ENCODE data around the gene ACP5.
A peak's percentile ranks its signal among the peaks of the same experiment; 100 is the strongest.
"Not testable (repeated sequence)": the region's sequence is repeated elsewhere in the genome, so short reads cannot be mapped to it uniquely, and the experiment has no call there.

Gene ACP5

DNA sequence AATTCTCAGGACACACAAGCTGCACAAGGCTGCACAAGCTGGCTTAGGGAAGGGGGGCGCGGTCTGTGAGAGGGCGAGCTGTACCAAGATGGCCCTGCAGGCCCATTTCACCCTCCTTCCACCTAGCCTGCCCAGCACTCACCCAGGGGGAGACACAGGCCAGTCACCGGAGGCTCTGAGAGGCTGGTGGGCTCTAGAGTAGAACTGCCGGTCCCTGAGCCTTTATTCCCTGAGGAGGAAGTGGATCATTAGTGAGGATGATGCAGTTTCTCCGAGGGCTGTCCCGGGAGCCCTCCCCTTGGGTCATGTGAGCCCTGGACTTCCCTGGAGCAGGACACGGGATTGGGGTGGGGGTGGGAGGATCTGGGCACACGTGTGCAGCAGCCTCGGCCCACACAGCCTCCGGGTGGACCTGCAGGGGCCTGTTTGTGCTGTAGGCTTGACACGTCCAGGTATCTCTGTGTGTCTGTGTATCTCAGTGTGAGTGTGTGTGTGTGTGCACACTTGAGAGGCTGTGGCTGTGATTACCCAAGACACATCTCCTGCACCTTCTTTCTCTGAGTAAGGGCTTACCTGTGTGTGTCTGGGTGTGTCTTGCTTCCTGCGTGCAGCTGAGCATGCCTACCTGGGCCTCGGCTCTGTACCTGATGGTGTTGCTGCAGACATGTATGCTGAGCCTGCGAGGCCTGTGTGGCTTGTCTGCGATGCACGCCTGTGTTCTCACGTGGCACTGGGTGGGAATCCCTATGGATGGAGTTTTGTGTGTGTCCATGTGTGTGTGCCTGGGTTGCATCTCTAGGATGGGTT, at the start of gene ACP5:
ACP5 (minus strand) TSS at position 195 of the 807 bp plus-strand sequence. CDS start 328 bp downstream, outside the sequence.
- DNase-seq: no peak

DNA sequence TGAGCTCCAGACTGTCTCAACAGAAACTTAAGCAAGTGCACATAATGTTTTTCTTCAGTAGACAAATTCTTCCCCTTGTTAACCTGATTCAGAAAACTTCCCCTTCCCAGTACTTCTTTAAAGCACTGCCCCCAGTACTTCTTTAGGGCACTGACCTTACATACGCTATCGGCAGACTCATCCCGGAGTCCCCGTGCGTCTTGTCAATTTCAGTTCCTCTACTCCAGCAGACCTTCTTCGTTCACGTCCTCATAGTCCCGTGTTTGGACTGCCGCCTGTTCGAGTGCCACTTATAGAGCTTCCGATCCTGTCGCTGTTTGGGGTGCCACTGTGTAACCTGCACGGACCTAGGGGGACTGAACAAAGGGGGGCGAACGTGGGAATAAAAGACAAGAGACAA, 48.8 kb upstream of the ACP5 start:
- DNase-seq: no peak

DNA sequence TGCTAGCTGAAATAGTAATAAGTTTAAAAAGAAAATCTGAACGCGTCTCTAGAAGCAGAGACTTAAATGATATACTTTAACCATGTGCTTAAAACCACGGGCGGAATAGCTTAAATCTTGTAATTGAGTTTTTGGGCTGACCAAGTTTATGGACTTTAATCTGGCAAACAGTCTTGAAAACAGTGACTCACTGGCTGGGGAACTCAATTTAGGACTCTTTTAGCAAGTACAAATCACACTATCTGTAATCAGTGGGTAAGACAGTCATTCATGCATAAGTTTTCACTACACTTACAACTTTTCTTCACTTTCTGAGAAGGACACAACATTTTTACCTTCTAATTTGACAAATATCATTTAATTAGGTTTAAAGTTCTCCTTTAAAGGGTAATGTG, 46.6 kb upstream of the ACP5 start:
- DNase-seq: no peak

DNA sequence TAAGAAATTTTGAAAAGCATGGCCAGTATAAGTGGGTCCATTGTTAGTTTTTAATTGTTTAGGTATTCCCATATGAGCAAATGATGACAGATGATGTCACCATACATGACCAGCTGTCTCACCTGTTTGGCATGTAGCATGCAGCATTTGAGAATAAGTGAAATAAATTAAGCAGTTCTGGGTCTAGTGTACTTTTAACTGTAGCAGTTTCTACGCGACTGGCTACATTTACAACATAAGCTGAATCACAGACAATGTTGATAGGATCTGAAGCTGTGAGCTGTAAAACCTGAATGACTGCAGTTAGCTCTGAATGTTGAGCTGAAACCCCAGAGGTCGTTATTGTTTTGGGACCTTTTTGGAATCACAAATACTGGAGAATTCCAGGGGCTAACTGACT, 45.0 kb upstream of the ACP5 start:
- DNase-seq: not testable (repeated sequence)

DNA sequence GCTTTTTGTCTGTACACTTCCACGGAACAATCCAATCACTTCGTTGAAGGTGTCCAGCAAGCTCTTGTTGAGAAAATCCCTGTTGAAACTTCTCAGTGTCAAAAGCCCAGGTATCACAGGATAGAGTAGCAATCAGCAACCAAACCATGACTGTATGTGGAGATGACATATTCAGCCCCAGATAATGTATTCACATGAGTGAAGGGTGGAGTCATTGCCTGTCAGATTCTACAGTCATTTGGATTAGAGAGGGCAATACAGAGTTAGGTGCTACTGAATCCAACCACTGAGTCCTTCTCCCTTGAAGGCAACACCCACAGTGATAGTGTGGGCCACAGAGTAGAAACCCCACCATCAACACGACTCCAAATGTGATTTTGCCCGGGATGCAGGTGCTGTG, 43.1 kb upstream of the ACP5 start:
- DNase-seq: no peak

DNA sequence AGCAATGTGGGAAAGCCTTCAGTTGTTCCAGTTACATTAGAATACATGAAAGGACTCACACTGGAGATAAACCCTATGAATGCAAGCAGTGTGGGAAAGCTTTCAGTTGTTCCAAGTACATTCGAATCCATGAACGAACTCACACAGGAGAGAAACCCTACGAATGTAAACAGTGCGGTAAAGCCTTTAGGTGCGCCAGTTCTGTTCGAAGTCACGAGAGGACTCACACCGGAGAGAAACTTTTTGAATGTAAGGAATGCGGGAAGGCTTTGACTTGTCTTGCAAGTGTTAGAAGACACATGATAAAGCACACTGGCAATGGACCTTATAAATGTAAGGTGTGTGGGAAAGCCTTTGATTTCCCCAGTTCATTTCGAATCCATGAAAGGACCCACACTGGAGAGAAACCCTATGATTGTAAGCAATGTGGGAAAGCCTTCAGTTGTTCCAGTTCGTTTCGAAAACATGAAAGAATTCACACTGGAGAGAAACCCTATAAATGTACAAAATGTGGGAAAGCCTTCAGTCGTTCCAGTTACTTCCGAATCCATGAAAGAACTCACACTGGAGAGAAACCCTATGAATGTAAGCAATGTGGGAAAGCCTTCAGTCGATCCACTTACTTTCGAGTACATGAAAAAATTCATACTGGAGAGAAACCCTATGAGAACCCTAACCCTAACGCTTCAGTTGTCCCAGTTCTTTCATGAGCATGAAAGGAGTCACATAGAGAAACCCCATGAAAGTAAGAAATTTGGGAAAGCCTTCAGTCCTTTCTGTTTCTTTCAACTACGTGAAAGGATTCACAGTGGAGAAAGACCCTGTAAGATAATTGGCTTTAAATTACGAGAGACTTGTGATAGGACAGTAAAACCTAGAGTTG, 40.0 kb upstream of the ACP5 start:
- no peak for DNase-seq

DNA sequence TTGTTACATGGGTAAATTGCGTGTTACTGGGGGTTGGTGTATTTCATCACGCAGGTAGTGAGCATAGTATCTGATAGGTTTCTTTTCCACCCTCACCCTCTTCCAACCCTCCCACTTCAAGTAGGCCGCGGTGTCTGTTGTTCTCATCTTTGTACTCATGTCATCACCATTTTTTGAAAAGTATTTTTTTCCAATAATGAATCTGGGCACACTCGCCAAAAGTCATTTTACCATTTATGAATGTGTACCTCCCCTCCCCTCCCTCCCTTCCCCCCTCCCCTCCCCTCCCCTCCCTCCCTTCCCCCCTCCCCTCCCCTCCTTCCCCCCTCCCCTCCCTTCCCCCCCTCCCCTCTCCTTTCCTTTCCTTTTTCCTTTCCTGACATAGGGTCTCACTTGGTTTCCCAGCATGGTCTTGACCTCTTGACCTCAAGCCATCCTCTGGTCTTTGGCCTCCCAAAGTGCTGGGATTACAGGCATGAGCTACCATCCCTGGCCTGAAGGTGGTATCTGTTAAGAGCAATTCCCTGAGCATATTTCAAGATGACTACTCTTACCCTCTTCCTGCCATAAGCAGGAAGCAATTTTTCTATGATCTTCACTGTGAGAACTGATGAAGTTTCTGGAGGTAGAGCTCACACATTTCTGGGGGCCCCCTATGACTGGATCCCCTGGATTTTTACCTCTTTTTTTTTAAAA, 35.5 kb upstream of the ACP5 start:
- DNase-seq: no peak

DNA sequence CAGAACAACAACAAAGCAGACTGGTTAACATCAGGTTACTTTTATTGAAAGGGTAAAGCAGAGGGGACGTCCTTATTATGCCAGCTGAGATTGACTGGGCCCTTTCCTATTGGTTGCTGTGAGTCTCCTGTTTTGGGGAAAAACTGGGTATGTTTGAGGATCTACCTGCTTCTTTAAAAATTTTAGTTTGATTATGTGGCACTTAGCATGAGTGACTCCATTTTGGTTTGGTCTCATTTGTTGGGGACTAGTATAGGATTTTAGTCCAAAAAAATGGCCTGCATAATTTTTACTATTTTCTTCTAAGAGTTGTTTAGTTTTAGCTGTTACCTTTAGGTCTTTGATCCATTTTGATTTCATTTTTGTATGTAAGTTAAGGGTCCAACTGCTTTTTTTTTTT, 34.3 kb upstream of the ACP5 start:
- DNase-seq: no peak

DNA sequence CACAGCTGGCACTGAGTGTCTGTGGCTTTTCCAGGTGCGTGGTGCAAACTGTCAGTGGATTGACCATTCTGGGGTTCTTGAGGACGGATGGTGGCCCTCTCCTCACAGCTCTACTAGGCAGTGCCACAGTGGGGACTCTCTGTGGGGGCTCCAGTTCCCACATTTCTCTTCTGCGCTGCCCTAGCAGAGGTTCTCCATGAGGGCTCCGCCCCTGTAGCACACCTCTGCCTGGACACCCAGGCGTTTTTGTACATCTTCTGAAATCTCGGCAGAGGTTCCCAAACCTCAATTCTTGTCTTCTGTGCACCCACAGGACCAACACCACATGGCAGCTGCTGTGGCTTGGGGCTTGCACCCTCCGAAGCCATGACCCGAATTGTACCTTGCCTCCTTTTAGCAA, 29.0 kb upstream of the ACP5 start:
- DNase-seq: no peak

DNA sequence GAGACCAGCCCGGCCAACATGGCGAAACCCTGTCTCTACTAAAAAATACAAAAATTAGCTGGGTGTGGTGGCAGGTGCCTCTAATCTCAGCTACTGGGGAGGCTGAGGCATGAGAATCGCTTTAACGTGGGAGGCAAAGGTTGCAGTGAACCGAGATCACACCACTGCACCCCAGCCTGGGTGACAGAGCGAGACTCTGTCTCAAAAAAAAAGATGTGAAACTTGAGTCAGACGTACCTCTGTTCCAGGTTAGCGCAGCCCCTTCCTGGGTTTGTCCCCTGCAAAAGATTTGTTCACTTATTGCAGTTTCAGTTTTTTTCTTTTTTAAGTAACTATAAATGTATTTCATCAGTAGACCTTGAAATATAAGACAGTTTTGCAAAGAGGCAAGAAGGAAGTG, 22.3 kb upstream of the ACP5 start:
- not testable (repeated sequence) for DNase-seq

DNA sequence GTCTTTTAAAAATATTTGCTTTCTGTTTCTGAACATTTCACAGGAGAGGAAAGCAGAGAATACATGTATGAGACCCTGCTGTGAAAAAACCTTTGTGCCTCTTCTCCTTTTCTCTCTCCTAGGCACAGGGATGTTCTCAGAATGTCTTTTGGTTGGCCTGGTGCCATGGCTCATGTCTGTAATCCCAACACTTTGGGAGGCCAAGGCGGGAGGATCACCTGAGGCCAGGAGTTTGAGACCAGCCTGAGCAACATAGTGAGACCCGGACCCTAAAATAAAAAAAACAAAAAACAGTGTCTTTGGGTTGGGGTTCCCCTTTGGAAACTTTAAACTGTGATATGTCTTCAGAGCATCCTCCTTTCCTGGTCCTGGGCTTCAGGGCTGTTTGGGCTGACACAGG, 21.3 kb upstream of the ACP5 start:
- DNase-seq: no peak

DNA sequence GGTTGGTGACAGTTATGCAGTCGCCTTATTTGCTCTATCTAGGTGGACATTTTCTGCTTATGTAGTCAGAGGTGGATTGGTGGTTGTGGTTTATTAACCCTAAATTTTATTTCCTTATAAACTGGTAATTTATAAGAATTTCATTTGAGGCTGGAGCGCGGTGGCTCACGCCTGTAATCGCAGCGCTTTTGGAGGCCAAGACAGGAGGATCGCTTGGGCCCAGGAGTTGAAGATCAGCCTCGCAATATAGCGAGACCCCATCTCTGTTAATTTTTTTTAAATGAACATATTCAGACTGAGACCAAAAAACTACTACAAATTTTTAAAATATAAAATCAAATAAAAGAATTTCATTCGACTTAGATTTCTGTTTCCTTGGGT, 20.6 kb upstream of the ACP5 start:
- no peak for DNase-seq

DNA sequence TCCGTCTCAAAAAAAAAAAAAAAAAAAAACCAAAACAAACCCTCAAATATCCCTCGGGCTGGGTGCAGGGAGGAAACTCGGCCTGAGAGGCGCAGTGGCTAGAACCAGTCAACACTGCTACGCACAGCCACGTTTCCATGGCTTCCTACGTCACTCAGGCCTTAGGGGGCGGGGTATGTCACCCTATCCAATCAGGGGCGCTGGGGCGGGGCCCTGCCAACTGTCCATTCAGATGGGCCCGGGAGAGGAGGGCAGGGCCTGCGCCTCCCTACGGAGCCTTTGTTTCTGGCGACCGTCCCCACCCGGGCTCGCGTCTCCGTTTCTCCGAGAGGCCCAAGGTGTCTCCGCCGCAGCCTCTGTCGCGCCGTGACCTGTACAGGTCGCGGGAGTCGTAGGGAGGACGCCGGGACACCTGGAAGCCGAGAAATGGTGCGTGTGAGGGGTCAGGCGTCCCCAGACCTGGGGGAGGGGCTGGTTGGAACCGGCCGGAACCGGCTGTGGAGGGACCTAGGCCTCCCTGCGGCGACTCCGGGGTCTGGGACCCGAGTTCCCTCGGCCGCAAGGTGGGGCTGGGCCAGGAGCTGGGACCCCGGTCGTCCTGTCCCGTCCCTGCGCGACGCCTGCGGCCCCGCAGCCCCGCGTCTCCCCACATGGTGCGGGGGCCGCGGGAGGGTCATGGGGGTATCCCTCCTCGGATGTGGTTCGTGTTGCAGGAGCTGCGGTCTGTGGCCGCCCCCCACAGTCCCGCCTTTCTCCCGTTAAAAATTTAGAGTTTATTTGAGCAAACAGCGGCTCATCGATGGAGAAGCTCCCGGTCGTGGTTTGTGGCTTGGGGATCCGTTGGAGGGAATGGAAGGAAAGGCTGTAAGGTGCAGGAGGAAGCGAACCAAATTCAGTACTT, 20.0 kb upstream of the ACP5 start, which contains the start of gene ZNF627:
ZNF627 (plus strand) TSS at position 282 of the 901 bp plus-strand sequence; CDS start at position 427, 145 bp downstream.
- peak; percentile 77 to 93 (median 88) for DNase-seq

DNA sequence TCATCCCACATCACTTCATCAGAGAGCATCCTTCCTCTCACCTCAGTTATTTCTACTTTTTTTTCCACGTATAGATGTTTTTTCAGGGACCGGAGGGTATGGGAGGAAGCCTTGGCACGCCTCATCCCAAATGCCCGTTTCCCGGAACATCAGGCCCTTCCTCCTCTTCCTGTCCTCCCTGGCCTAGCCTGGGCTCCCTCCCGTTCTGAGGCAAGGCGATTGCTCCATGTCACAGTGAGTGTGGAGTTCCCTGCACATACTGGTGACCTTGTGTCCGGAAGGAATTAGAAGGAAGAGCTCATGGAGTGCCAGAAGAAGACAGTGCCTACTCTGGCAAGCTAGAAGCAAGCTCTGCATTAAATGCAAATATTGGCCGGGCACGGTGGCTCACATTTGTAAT, 18.7 kb upstream of the ACP5 start:
- no peak for DNase-seq

DNA sequence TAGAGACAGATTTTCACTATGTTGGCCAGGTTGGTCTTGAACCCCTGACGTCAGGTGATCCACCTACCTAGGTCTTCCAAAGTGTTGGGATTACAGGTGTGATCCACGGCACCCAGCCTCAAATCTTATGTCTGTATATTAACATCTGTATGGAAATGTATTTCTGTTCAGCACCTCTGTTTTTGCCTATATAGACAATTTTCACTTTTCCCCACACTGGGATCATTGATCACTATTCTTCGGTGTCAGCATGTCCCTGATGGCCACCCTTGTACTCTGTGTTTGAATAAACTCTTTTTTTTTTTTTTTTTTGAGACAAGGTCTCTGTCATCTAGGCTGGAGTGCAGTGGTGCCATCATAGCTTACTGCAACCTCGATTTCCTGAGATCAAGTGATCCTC, 16.6 kb upstream of the ACP5 start:
- no peak for DNase-seq

DNA sequence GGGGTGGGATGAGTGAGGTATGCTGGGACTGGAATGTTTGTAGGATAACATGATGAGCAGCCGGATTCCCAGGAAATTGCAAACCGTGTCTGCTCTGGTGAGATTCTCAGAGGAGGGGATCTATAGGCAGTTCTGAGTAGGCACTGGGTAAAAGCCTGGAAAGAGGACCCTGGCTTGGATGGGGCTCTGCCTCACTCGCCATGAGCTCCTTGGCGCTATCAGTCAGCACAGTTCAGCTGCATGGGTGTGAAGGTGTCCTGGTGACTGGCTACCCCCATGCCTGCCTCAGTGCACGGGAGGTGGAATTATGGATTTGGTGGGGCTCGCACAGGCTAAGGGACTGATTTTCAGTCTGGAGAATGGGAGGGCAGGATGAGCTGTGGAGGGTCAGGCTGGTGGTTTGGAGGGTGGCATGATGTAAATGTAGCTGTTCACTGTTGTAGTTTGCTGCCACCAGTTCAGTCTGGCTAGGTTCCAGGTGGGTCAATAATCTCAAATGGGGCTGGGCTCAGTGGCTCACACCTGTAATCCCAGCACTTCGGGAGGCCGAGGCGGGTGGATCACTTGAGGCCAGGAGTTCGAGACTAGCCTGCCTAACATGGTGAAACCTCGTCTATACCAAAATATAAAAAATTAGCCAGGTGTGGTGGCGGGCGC, 10.7 kb upstream of the ACP5 start:
- no peak for DNase-seq

DNA sequence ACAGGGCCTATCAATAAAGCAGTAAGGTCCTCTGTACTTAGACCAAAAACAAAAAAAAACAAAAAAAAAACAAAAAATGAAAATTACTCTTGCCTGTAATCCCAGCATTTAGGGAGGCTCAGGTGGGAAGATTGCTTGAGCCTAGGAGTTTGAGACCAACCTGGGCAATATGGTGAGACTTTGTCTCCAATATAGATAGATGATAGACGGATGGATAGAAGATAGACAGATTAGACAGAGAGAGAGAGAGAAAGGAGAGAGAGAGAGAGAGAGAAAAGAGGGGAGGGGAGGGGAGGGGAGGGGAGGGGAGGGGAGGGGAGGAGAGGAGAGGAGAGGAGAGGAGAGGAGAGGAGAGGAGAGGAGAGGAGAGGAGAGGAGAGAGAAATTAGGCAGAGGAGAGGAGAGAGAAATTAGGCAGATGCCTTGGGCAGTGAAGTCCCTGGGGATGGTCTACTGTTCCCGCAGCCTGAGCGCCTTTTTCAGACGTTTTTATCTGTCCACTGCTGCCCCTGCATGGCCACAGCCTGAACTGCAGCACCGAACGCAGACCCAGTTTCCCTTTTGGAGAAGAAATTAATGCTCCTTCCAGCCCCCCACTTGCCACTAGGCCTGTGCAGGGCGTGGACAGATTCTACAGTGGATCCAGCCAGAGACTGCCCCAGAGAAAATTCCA, 10.0 kb upstream of the ACP5 start:
- peak; percentile 36 to 70 (median 66) for DNase-seq

DNA sequence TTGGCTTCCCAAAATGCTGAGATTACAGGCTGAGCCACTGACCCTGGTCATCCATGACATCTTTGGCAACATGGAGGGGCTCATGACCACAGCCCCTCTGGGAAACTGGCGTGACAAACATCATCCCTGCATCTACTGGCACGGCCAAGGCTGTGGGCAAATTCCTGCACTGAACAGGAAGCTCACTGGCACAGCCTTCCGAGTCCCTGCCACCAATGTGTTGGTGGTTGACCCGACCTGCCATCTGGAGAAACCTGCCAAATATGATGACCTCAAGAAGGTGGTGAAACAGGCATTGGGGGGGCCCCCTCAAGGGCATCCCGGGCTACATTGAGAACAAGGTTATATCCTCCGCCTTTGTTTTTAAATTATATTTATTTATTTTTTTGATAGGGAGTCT, 8.9 kb upstream of the ACP5 start:
- no peak for DNase-seq

DNA sequence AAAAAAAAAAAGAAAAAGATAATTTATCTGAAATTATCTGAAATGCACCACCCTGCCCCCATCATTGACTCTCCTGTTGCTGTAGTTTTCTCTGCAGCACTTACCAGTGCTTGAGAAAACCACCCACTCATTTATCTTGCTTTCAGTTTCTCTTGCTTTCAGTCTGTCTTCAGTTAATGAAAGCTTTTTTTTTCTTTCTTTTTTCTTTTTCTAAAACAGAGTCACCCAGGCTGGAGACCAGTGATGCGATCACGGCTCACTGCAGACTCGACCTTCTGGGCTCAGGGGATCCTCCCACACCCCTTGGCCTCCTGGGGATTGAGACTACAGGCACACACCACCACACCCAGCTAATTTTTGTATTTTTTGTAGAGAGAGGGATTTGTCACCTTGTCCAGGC, 4.3 kb upstream of the ACP5 start:
- peak in 1 of 4 experiments; percentile 9 for DNase-seq

DNA sequence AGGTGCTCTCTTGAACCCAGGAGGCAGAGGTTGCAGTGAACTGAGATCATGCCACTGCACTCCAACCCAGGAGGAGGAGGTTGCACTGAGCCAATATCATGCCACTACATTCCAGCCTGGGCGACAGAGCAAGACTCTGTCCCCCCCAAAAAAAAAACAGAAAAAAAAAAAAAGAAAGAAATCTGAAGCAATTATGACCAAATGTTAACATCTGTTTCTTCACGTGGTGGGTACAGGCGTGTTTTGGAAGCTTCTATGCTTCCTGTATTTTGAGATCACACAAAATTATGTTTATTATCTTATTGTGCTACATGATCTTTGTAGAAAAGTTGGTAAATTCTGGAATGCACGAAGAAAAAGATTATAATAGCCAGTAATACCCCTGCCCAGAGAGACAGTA, 2.7 kb upstream of the ACP5 start:
- no peak for DNase-seq
